HG03045 (cell line): ENCODE results near the gene GAR1.
"Not testable (repeated sequence)": the region's sequence is repeated elsewhere in the genome, so short reads cannot be mapped to it uniquely, and the experiment has no call there.

Experiments
- ATAC-seq: cut with Tn5 transposase; IDR thresholded peaks from one replicate; pipeline ENCODE4 v1.9.1; 2021; ENCODE audit warnings: mild to moderate bottlenecking, moderate library complexity; ENCODE audit not compliant: unreplicated experiment

Gene GAR1

DNA sequence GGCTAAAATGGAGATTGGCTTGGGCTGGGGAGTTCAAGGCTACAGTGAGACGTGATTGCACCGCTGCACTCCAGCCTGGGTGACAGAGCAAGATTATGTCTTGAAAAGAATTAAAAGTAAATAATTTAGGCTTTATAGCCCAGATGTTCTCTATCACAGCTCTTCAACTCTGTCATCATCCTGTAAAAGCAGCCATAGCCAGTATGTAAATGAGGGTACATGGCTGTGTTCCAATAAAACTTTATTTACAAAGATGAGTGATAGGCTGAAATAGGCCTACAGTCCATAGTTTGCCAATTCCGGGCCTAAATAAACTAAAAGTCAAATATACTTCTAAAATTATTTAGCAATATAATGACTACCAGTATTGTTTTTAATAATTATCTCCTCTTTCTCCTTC, 21.4 kb downstream of the GAR1 start:
- ATAC-seq, result no peak

DNA sequence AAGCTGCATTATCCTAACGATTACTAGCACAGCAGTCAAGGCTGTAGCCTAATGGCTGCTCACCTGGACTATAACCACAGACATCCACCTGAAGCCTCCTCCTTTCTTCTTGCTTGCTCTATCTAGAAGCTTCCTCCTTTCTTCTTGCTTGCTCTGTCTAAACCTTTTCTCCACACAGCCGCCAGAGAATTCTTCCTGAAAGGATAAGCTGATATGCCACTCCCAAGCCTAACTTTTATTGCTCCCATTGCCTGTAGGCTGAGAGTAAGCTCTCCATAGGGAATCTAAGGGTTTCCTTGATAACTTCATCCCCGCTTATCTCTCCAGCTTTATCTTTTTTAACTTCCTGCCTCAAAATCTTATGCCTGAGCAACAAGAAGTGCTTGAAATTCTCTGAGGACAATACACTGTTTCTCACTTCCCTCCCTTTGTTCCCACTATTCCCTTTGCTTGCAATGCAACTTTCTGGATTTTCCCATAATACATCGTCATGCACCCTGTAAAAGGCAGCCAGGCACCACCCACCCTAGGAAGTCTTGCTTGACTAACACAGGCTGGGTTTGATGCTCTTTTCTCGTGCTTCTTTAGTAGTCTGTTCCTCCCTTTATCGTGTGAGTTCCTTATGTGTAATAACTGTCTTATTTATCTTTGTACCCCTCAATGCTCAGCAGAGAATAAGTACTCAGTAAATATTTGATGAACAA, 31.0 kb downstream of the GAR1 start:
- no peak for ATAC-seq

DNA sequence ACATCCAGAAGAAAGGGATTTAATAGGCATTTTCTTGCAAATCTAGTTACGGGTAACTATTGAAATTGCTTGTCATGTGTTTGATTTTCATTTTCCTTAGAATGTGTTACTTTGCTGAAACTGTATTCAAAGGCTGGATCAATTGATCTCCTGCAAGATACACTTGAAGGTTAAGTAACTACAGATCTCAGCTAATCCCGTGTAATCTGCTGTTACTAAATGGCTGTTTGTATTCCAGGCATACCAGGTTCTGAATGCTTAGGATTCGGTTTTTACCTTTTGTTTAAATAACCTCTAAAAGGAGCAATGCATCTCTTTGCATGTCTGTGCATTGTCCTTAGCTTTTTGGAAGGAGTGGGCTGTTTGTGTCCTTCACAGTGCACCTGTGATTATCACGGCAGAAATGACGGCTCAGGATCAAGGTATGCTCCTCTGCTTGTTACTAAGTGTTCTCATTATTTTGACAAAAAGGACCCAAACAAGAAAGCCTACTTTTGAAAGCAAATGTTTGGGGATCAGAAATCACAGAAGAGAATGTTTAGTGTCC, 32.4 kb downstream of the GAR1 start, which contains the start of gene LRIT3:
Gene LRIT3 (plus strand): TSS at position 212 of the 547 bp plus-strand sequence. CDS start 95 bp downstream, at position 307.
- ATAC-seq, result no peak

DNA sequence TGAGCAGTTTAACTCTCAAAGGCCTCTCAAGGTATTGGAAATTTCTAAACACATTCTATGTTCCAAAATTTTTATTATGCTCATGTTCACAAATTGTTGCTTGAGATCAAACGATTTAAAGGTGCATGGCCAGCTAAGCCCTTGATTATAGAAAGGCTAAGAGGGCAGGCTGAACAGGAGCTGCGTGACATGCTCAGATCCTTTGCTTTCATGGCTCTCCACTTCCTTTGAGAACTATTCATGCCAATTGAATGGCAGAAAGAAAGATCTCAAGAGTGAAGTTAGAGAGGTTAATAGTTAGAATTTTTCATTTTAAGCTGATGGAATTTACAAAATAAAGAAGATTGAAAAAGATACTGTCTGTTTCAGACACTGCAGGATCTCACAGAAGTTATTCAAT, 32.9 kb downstream of the GAR1 start:
- no peak for ATAC-seq

DNA sequence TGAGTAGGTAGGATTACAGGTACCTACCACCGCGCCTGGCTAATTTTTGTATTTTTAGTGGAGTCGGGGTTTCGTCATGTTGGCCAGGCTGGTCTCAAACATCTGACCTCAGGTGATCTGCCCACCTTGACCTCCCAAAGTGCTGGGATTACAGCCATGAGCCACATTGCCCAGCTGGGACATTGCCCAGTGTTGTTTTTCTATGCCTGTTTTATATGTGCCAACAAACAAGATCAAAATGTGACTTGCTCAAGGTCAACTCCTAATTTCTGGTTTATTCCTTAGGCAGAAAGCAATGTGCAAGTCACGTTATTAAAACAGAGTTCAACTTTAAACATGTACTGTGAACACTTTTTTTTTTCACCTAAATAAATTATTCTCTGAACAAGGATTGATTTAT, 35.0 kb downstream of the GAR1 start:
- ATAC-seq, result no peak

GRCh38 chr4:109859426-109860300, 44.1 kb downstream of the GAR1 start:
- not testable (repeated sequence) for ATAC-seq

GRCh38 chr4:109861271-109861670, 45.7 kb downstream of the GAR1 start:
- ATAC-seq, result no peak

DNA sequence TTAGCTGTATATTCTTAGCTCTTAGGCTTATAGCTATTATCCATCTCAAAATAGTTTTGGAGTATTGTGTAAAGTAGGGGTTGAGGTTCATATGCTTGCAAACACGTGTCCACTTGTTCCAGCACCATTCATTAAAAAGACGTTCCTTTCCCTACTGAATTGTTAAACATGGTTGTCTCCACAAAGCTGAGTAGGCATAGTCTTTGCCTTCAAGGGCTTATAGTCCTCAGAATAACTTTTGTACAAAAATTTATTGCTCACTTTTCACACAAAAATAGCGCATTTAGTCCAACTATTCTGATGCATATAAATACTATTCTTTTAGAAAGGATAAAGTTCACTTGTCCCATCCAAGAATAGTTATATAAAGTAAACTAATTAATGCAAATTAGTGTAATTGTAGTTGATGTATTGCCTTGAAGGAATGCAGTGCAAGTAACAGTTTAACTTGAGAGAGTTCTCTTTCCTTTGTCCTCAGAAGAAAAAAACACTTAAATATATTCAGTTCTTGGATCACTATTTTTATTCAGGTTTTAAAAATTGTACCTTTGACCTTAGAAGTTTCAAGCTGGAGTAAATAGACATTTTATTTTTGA, 46.5 kb downstream of the GAR1 start:
- ATAC-seq, result no peak

GRCh38 chr4:109864134-109864533, 48.6 kb downstream of the GAR1 start:
- ATAC-seq, result no peak

GRCh38 chr4:109870061-109870460, 54.5 kb downstream of the GAR1 start:
- ATAC-seq, result no peak

GRCh38 chr4:109872065-109872464, 56.5 kb downstream of the GAR1 start:
- no peak for ATAC-seq

DNA sequence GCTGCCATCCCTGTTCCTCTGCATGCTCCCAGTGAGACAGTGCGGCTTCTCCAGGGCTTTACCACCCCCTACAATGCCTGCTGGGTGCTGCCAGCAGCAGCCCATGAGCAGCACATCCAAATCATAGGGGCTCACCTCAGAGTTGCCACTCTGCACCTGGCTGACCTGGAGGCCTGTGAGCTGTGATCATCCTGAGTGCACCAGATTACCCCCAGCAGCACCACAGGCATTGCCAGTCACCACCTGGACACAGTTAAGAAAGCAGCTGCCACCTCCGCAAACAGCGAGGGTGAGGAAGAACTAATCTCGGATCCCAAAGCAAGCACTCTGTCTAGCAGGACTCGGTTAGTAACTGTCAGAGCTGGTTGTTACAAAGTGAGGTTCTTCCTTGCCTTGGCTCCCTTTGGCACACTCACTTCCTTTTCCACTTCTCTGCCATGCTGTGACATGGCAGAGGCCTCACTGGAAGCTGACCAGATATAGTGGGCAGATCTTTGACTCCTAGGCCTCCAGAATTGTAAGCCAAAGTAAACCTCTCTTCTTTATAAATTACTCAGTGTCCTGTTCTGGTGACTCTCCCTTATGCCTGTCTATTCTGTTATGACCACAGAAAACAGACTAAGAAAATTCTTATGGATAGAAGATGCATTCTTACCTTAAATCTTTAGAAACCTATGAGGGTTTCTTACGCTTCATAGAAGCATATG, 57.5 kb downstream of the GAR1 start:
- ATAC-seq, result no peak

DNA sequence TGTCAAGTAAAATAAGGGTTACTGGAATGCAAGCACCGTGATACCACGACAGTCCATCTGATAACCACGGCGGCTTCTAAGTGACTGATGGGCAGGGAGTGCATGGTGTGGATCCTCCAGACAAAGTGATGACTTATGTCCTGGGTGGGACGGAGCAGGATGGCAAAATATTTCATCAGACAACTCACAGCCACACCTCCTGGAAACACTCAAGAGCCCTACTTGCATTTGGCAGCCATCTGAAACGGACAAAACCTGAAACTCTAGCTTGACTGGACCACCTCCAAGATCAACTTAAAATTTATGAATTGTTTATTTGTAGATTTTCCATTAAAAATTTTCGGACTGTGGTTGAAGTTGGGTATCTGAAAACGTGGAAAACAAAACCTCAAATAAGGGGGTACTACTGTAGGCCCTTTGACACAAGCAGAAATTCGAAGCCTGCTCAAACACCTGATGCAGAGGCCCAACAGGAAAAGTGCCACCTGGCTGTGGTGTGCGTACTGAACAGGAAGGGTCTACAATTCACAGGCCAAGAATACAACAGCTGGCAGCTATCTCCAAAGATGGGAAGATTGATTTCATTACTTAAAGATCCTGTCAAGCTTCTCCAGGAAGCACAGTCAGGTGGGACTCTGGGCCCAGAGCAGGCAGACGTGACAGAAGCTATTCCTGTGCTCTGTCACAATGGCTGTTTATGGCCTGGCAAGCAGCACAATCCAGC, 58.4 kb downstream of the GAR1 start:
- ATAC-seq, result no peak
